ENCODE data around the gene RCAN2.

The RCAN2 gene

GRCh38 chr6:46288835-46289234 is 202.4 kb downstream of the RCAN2 start:
- no peak for DNase-seq

- DNase-seq: no peak
These were observed 203.6 kb downstream of the RCAN2 start for GRCh38 chr6:46287681-46288080.

GRCh38 chr6:46287043-46287442 is 204.2 kb downstream of the RCAN2 start:
- DNase-seq: no peak

GRCh38 chr6:46284475-46284874 is 206.8 kb downstream of the RCAN2 start:
- no peak for DNase-seq

- no peak for DNase-seq
These were observed 210.1 kb downstream of the RCAN2 start for GRCh38 chr6:46281110-46281509.

- DNase-seq: no peak
These were observed 211.4 kb downstream of the RCAN2 start for GRCh38 chr6:46279874-46280273.

- DNase-seq: no peak
These were observed 214.6 kb downstream of the RCAN2 start for GRCh38 chr6:46276576-46277142.

GRCh38 chr6:46274502-46274901 is 216.7 kb downstream of the RCAN2 start:
- DNase-seq: no peak

- peak; percentile 86 for DNase-seq
These were observed 217.3 kb downstream of the RCAN2 start for GRCh38 chr6:46273911-46274310.

- DNase-seq: no peak
These were observed 219.5 kb downstream of the RCAN2 start for GRCh38 chr6:46271728-46272127.

- DNase-seq: no peak
These were observed 220.1 kb downstream of the RCAN2 start for GRCh38 chr6:46271107-46271506.

GRCh38 chr6:46270336-46270735 is 220.9 kb downstream of the RCAN2 start:
- DNase-seq: no peak

- DNase-seq: no peak
These were observed 221.6 kb downstream of the RCAN2 start for GRCh38 chr6:46269447-46270229.

- no peak for DNase-seq
These were observed 223.7 kb downstream of the RCAN2 start for GRCh38 chr6:46267515-46267914.

- DNase-seq: no peak
These were observed 225.9 kb downstream of the RCAN2 start for GRCh38 chr6:46265373-46265772.

GRCh38 chr6:46263707-46264086 is 227.6 kb downstream of the RCAN2 start:
- DNase-seq: no peak

GRCh38 chr6:46262928-46263706 is 228.1 kb downstream of the RCAN2 start:
- no peak for DNase-seq

- no peak for DNase-seq
These were observed 233.0 kb downstream of the RCAN2 start for GRCh38 chr6:46258249-46258648.

- DNase-seq: no peak
These were observed 235.7 kb downstream of the RCAN2 start for GRCh38 chr6:46255528-46255927.

- no peak for DNase-seq
These were observed 236.3 kb downstream of the RCAN2 start for GRCh38 chr6:46254946-46255345.

GRCh38 chr6:46254331-46254730 is 236.9 kb downstream of the RCAN2 start:
- no peak for DNase-seq

GRCh38 chr6:46251583-46252339 is 239.5 kb downstream of the RCAN2 start:
- no peak for DNase-seq

GRCh38 chr6:46248143-46248542 is 243.1 kb downstream of the RCAN2 start:
- DNase-seq: no peak
